ENCODE results near the gene MBLAC1. TPM values are rescaled to one million over a fixed set of nuclear protein-coding genes. Genes with fewer than 3 reads are reported as not detected.
A peak's percentile ranks its signal among the peaks of the same experiment; 100 is the strongest.

Gene MBLAC1
- total and polyA plus RNA-seq, 2 of the 4 experiments (the other 2 are of a cell fraction), result 0.72 to 1.4 TPM

DNA sequence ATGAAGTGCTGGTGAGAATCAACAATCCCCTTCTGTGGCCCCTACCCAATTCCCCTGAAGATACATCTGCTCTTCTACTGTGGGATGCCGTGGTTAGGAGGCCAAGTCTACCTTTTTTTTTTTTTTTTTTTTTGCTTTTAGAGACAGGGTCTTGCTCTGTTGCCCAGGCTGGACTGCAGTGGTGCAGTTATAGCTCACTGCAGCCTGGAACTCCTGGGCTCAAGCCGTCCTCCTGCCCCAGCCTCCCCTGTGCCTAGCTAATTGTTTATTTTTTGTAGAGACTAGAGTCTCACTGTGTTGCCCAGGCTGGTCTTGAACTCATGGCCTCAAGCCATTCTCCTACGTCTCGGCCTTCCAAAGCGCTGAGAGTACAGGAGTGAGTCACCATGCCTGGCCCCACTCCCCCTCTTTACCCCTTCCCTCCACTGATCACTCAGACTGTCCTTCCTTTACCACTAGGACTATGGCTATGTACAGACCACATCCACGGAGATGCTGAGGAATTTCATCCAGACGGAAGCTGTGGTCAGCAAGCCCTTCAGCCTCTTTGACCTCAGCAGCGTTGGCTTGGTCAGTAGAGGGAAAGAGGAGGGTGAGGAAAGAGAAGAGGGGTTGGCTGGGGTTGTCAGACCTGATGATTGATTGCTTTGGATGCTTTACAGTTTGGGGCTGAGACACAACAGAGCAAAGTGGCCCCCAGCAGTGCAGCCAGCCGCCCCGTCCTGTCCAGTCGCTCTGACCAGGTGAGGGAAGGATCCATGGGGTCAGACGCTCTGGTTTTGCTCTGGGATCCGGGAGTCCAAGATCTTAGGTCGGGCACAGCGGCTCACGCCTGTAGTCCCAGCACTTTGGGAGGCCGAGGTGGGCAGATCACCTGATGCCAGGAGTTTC, 23.6 kb upstream of the MBLAC1 start (continued):
- TF ChIP-seq, protein P1, sequence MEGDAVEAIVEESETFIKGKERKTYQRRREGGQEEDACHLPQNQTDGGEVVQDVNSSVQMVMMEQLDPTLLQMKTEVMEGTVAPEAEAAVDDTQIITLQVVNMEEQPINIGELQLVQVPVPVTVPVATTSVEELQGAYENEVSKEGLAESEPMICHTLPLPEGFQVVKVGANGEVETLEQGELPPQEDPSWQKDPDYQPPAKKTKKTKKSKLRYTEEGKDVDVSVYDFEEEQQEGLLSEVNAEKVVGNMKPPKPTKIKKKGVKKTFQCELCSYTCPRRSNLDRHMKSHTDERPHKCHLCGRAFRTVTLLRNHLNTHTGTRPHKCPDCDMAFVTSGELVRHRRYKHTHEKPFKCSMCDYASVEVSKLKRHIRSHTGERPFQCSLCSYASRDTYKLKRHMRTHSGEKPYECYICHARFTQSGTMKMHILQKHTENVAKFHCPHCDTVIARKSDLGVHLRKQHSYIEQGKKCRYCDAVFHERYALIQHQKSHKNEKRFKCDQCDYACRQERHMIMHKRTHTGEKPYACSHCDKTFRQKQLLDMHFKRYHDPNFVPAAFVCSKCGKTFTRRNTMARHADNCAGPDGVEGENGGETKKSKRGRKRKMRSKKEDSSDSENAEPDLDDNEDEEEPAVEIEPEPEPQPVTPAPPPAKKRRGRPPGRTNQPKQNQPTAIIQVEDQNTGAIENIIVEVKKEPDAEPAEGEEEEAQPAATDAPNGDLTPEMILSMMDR (conservative IDR thresholded peaks at IDR 0.05; ENCODE audit: low read depth, low read length), result no peak
- peak; percentile 14; the same call in 1 of the 2 replicates for TF ChIP-seq MAFK (IDR thresholded peaks at IDR 0.05; ENCODE audit: low read depth, low read length)

DNA sequence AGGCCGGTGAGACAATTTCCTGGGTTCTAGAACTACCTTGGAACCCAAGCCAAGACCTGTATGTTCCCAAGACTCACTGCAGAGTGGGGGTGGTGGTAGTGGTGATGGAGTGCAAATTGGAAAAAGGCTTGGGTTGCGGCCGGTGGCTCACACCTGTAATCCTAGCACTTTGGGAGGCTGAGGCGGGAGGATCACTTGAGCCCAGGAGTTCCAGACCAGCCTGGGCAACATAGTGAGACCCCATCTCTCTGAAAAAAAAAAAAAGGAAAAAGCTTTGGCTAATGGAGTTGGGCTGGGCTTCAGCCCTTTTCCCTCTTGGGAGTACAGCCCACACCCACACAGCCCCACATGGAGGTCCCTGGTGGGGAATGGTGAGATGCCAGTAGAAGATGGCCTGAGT, 21.2 kb upstream of the MBLAC1 start:
- ChIA-PET POLR2A (ENCODE audit: unreplicated experiment) (no interaction called here), CTCF (no interaction called here)
- Histone ChIP-seq H3K4me2 (ENCODE audit: low read depth, low read length) (no peak overlapping the region), H2AK9ac (replicated peaks; ENCODE audit: low read depth, low read length, poor library complexity) (no peak overlapping the region), H3K23ac (ENCODE audit: low read depth, low read length) (no peak overlapping the region), H3K14ac (replicated peaks; ENCODE audit: low read depth, low read length) (no peak overlapping the region), H4K20me1 (ENCODE audit: insufficient read depth, low read length) (peaks cover 7% of the 10 kb centered on the region; the same call in 1 of the 2 replicates), H3K4me1 (ENCODE audit: control insufficient read depth, insufficient read depth, low read length) (peaks cover 8% of the 10 kb centered on the region), H4K8ac (ENCODE audit: low read depth in 2 of 2, low read length in 2 of 2) (no peak overlapping the region), H3K79me1 (ENCODE audit: low read depth in 1 of 2, low read length in 2 of 2) (peaks cover 6 to 23% of the 10 kb centered on the region in 2 experiments), H4K91ac (ENCODE audit: insufficient read depth, low read depth, low read length) (no peak overlapping the region), H3K9ac (ENCODE audit: low read depth, low read length) (no peak overlapping the region), H2AK5ac (ENCODE audit: low read depth, low read length) (no peak overlapping the region), H2BK120ac (ENCODE audit: low read depth, low read length) (no peak overlapping the region), H2BK20ac (ENCODE audit: low read depth, low read length) (no peak overlapping the region), H2BK5ac (ENCODE audit: low read depth, low read length, poor library complexity, severe bottlenecking) (no peak overlapping the region), H3K56ac (ENCODE audit: extremely low read depth, insufficient read depth, low read length) (no peak overlapping the region), H2BK15ac (ENCODE audit: low read depth, low read length) (no peak overlapping the region), H3K36me3 (ENCODE audit: control insufficient read depth, insufficient read depth, low read length) (peaks cover 50% of the 10 kb centered on the region), H3K4ac (ENCODE audit: low read depth, low read length) (no peak overlapping the region), H4K5ac (ENCODE audit: low read depth, low read length) (no peak overlapping the region), H2AFZ (replicated peaks; ENCODE audit: low read length, poor library complexity) (no peak overlapping the region), H3K9me1 (ENCODE audit: insufficient read depth, low read length) (peaks cover 5% of the 10 kb centered on the region; the same call in 1 of the 2 replicates), H3K27ac (ENCODE audit: insufficient read depth, low read length) (no peak overlapping the region), H3K9me3 (ENCODE audit: control insufficient read depth, insufficient read depth, low read length) (no peaks in the 10 kb centered on the region), H3K4me3 (ENCODE audit: insufficient read depth, low read depth, low read length) (no peak overlapping the region), H3K18ac (ENCODE audit: low read depth, low read length) (no peak overlapping the region), H3K27me3 (ENCODE audit: control insufficient read depth, insufficient read depth, low read length) (no peaks in the 10 kb centered on the region)
- DNase-seq (no peak), ATAC-seq (ENCODE audit: low read depth) (no peak)
- BruUV-seq (replicated peaks), result no TSS peak
- intact Hi-C loops (cut with micrococcal nuclease), result no loop called here
- in situ Hi-C loops (cut with MboI; ENCODE audit: low sequenced_read_pairs), result no loop called here
- WGBS, 2 experiments (ENCODE audit: extremely low coverage in 2 of 2, insufficient read length in 1 of 2), result no CpG with 5 or more reads among the region's 4 CpGs
- dilution Hi-C loops (cut with HindIII; ENCODE audit: low sequenced_read_pairs, unreplicated experiment), result no loop called here
- TF ChIP-seq RCOR1 (IDR thresholded peaks at IDR 0.05; ENCODE audit: insufficient replicate concordance, low read length), result no peak
- TF ChIP-seq RAD21 (IDR thresholded peaks at IDR 0.05; ENCODE audit: low read length), result no peak
- TF ChIP-seq, protein P2, sequence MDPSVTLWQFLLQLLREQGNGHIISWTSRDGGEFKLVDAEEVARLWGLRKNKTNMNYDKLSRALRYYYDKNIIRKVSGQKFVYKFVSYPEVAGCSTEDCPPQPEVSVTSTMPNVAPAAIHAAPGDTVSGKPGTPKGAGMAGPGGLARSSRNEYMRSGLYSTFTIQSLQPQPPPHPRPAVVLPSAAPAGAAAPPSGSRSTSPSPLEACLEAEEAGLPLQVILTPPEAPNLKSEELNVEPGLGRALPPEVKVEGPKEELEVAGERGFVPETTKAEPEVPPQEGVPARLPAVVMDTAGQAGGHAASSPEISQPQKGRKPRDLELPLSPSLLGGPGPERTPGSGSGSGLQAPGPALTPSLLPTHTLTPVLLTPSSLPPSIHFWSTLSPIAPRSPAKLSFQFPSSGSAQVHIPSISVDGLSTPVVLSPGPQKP (IDR thresholded peaks at IDR 0.05; ENCODE audit: borderline replicate concordance, low read depth, low read length), result no peak
- TF ChIP-seq SMC3 (IDR thresholded peaks at IDR 0.05; ENCODE audit: low read depth, low read length), result no peak
- no peak for TF ChIP-seq BHLHE40 (IDR thresholded peaks at IDR 0.05; ENCODE audit: low read depth, low read length)
- no peak for TF ChIP-seq NFE2L2 (IDR thresholded peaks at IDR 0.05; ENCODE audit: low read depth, low read length)
- TF ChIP-seq, protein P1 (conservative IDR thresholded peaks at IDR 0.05; ENCODE audit: low read depth, low read length), result no peak
- no peak for TF ChIP-seq CHD1 (IDR thresholded peaks at IDR 0.05; ENCODE audit: low read depth, low read length)
- TF ChIP-seq FOS (IDR thresholded peaks at IDR 0.05; ENCODE audit: low read depth, low read length), result no peak
